Bronchial epithelial cell (primary cell): ENCODE data around the gene RCN2. TPM values are rescaled to one million over a fixed set of nuclear protein-coding genes. Genes with fewer than 3 reads are reported as not detected.

ENCODE experiments used
- DNase-seq: peaks from one replicate; pipeline ENCODE4 v3.0.0-alpha.2; 2010; ENCODE audit warnings: low read depth
- FAIRE-seq: peaks from 2 replicates; lab custom pipeline; 2011; peaks lifted over from hg19 to GRCh38; lab: Jason Lieb, UNC
- H3K27me3 ChIP-seq: 2 replicates; pipeline ENCODE4 v1.5.1; 2011; ENCODE audit warnings: low read length; ENCODE audit not compliant: control insufficient read depth, insufficient read depth
- H3K36me3 ChIP-seq: 2 replicates; pipeline ENCODE4 v1.5.1; 2011; ENCODE audit warnings: low read length; ENCODE audit not compliant: control insufficient read depth, insufficient read depth
- H3K4me3 ChIP-seq: 2 replicates; pipeline ENCODE4 v1.5.1; 2011; ENCODE audit warnings: mild to moderate bottlenecking, low read depth, low read length, control low read depth
- total RNA-seq: library from RNA; depleted of rRNA; stranded (reverse); fragments of >200 nt; gene quantifications from 2 replicates; pipeline ENCODE4 v1.2.1, GENCODE V29; 2014
- TF ChIP-seq, protein P1 (sequence below): IDR thresholded peaks from 2 replicates; pipeline ENCODE4 v1.5.1; 2011; ENCODE audit warnings: mild to moderate bottlenecking, moderate library complexity, low read length, control low read depth, inconsistent platforms; ENCODE audit not compliant: insufficient read depth, severe bottlenecking

The RCN2 gene
- total RNA-seq, 1 donor from 2014 or later, result 60.6 TPM

DNA sequence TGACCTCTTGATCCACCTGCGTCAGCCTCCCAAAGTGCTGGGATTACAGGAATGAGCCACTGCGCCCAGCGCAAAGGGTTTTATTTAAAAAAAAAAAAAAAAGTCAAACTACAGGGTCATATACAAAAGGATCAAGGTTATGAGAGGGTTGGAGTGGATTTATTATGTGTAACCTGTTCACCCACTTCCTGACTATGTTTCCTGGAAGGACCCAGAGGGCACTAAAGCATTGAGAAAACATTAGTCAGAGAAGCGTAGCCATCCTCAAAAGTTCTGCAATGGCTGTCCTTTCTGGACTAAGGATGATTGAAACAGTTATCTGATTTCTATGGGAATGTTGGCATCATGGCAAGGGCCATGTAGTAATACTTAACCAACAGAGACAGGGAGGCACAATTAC, 19.1 kb upstream of the RCN2 start:
- FAIRE-seq (no peak), DNase-seq (peak; percentile 48)
- no peaks in the 10 kb centered on the region for H3K36me3 ChIP-seq
- no peak overlapping the region for H3K4me3 ChIP-seq
- H3K27me3 ChIP-seq, result no peaks in the 10 kb centered on the region
- TF ChIP-seq, protein P1, sequence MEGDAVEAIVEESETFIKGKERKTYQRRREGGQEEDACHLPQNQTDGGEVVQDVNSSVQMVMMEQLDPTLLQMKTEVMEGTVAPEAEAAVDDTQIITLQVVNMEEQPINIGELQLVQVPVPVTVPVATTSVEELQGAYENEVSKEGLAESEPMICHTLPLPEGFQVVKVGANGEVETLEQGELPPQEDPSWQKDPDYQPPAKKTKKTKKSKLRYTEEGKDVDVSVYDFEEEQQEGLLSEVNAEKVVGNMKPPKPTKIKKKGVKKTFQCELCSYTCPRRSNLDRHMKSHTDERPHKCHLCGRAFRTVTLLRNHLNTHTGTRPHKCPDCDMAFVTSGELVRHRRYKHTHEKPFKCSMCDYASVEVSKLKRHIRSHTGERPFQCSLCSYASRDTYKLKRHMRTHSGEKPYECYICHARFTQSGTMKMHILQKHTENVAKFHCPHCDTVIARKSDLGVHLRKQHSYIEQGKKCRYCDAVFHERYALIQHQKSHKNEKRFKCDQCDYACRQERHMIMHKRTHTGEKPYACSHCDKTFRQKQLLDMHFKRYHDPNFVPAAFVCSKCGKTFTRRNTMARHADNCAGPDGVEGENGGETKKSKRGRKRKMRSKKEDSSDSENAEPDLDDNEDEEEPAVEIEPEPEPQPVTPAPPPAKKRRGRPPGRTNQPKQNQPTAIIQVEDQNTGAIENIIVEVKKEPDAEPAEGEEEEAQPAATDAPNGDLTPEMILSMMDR, result no peak

DNA sequence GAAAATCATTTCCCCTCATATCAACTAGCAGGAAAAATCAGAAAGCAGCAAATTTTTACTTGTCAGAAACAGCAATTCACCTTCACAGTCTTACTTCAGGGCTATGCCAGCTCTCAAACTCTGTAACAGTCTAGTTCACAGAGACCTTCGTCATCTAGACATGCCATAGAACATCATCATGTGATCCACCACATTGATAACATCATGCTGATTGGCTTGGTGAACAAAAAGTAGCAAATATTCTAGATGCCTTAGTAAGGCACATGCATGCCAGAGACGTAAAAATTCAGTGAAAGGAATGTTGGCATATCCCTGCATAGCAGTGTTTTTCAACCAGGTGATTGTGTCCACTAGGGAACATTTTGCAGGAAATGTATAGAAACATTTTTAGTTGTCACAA, 17.8 kb upstream of the RCN2 start:
- DNase-seq (no peak), FAIRE-seq (no peak)
- Histone ChIP-seq H3K27me3 (peaks cover 2% of the 10 kb centered on the region), H3K4me3 (no peak overlapping the region), H3K36me3 (no peaks in the 10 kb centered on the region)
- TF ChIP-seq, protein P1, result no peak

DNA sequence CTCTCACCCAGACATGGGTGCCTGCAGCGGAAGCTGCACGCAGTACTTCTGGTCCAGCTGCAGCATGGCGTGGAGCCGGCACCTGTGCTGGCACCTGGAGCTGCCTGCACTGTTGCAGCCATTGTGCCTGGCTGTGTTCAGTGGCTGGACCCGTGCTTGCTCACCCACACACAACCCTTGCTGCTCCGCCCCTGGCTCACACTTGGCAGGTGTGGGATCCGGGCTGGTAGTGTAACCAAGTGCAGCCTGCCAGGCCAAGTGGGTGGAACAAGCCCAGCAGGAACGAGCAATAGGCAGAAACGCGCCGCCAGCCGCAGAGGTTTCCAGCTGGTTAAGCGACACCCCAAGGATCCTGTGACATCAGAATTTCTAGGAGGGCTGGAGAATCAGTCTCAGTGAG, 15.2 kb upstream of the RCN2 start:
- TF ChIP-seq, protein P1, result no peak
- Histone ChIP-seq H3K36me3 (no peaks in the 10 kb centered on the region), H3K27me3 (peaks cover 2% of the 10 kb centered on the region), H3K4me3 (no peak overlapping the region)
- DNase-seq (no peak), FAIRE-seq (no peak)

DNA sequence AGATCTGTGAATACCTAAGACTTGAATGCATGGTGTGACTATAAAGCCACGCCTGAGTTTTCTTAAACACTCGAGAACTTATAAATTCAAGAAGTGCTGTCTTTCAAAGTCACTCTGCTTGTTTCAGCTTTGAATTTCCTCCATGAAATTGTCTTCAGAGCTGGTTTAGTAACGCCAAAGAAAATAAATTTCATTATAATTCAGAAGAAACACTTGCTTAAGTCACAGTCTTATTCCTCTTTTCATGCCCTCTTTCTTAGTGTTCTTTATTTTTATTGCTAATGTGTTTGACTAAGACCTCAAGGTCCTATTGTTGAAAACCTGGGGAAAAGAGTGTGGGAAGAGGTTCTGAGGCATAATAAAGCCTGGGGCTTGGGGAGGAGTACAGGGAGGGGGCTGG, 3.3 kb upstream of the RCN2 start:
- FAIRE-seq (no peak), DNase-seq (no peak)
- TF ChIP-seq, protein P1, result no peak
- Histone ChIP-seq H3K36me3 (no peaks in the 10 kb centered on the region), H3K27me3 (no peaks in the 10 kb centered on the region), H3K4me3 (no peak overlapping the region)

DNA sequence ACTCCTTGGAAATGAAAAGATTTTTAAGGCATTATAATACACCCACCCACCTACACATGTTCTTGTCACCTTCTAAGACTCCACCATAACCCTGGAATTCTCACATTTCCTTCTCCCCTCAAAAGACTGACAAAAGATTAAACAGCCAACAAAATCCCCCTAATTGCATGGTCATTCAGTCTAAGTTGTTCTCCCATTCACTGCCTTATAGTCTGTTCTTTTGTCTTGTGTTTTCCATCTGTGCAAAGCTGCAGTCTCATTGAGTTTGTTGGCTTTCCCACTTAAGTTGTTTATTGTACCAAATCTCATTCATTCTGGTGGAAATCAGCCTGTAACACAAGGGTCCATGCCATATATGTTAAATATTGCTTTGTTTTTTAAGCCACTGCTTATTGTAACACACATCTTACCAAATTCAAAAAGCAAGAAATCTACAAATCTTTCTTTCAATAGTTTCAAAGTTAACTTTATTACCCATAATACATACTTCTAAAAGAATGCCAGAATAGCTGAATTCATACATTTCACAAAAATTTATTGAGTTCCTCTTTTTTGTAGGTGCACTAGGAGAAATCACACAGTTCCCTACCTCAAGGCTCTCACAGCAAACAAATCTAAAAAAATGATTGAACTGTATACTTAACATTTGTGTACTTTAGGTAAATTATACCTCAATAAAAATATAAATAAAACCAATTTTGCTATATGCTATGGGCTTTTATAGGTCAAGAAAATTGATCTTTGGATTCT, 2.4 kb upstream of the RCN2 start:
- DNase-seq (no peak), FAIRE-seq (no peak)
- H3K36me3 ChIP-seq, result no peaks in the 10 kb centered on the region
- H3K4me3 ChIP-seq, result no peak overlapping the region
- TF ChIP-seq, protein P1, result no peak
- H3K27me3 ChIP-seq, result no peaks in the 10 kb centered on the region
